Spinal cord (tissue), 10 donors: ENCODE measurements around the gene MCL1. TPM values are rescaled to one million over a fixed set of nuclear protein-coding genes. Genes with fewer than 3 reads are reported as not detected.

Experiments used
- DNase-seq, 6 donors: peaks; one replicate each; pipeline versions ENCODE4 v3.0.0 to v3.0.0-alpha.2; 2013 to 2015; ENCODE audit warnings: low spot score in 6 of 6, low read depth in 4 of 6
- H3K27ac ChIP-seq: one replicate; pipeline ENCODE4 v1.5.1; 2013; ENCODE audit warnings: low read depth, low read length, control low read depth
- H3K27me3 ChIP-seq: one replicate; pipeline ENCODE4 v1.6.1; 2013; ENCODE audit warnings: low read length; ENCODE audit not compliant: control insufficient read depth, insufficient read depth
- H3K36me3 ChIP-seq: one replicate; pipeline ENCODE4 v1.6.1; 2013; ENCODE audit warnings: low read length; ENCODE audit not compliant: control insufficient read depth, insufficient read depth
- H3K4me1 ChIP-seq: one replicate; pipeline ENCODE4 v1.6.1; 2013; ENCODE audit warnings: low read length; ENCODE audit not compliant: control insufficient read depth, insufficient read depth
- H3K4me3 ChIP-seq: one replicate; pipeline ENCODE4 v1.5.1; 2013; ENCODE audit warnings: low read depth, low read length, control low read depth
- H3K9me3 ChIP-seq: one replicate; pipeline ENCODE4 v1.6.1; 2013; ENCODE audit warnings: low read length; ENCODE audit not compliant: control insufficient read depth, insufficient read depth
- WGBS: methylation state at CpG from one replicate; pipeline ENCODE4 v1.1.5; 2013; ENCODE audit warnings: missing lambda C conversion rate; ENCODE audit not compliant: insufficient coverage; 5-methylcytosine and 5-hydroxymethylcytosine counted together
- polyA plus RNA-seq, 2 donors: library from polyadenylated mRNA; unstranded; fragments of 120-200 nt; gene quantifications; one replicate each; pipeline ENCODE4 v1.2.1, GENCODE V29; 2013; ENCODE audit not compliant: insufficient read length in 2 of 2
- total RNA-seq, 2 donors: library from RNA; depleted of rRNA in 1 of 2; stranded (reverse); fragments of 120-200 nt in 1 of 2; fragments of >200 nt in 1 of 2; gene quantifications; one replicate each; pipeline versions ENCODE4 v1.2.3 to v1.2.4, GENCODE V29; 2013 to 2014
- donor health status: healthy.

MCL1 gene
- total and polyA plus RNA-seq, 4 donors: 115 to 185 (median 130) TPM

- Histone ChIP-seq H3K4me1 (peaks cover 73% of the 10 kb centered on the region), H3K9me3 (no peaks in the 10 kb centered on the region), H3K4me3 (no peak overlapping the region), H3K27me3 (no peaks in the 10 kb centered on the region), H3K36me3 (peaks cover 5% of the 10 kb centered on the region), H3K27ac (peak overlapping the region; percentile 100)
- DNase-seq: no peak
- no CpG with 5 or more reads among the region's 5 CpGs for WGBS
Measured at GRCh38 chr1:150564051-150564991, 15.1 kb downstream of the MCL1 start.

- peak overlapping the region; percentile 100 for H3K27ac ChIP-seq
- no peak for DNase-seq
- WGBS: 56% methylated on average over 4 of the region's 4 CpGs
- peaks cover 13% of the 10 kb centered on the region for H3K36me3 ChIP-seq
- no peak overlapping the region for H3K4me3 ChIP-seq
- H3K27me3 ChIP-seq: no peaks in the 10 kb centered on the region
- peaks cover 73% of the 10 kb centered on the region for H3K4me1 ChIP-seq
- H3K9me3 ChIP-seq: no peaks in the 10 kb centered on the region
Measured at GRCh38 chr1:150563340-150564038, 15.9 kb downstream of the MCL1 start.

- H3K4me3 ChIP-seq: peak overlapping the region; percentile 46
- peaks cover 21% of the 10 kb centered on the region for H3K36me3 ChIP-seq
- WGBS: 20% methylated on average over 4 of the region's 4 CpGs
- no peak for DNase-seq
- H3K27ac ChIP-seq: peak overlapping the region; percentile 100
- peaks cover 66% of the 10 kb centered on the region for H3K4me1 ChIP-seq
- H3K9me3 ChIP-seq: no peaks in the 10 kb centered on the region
- no peaks in the 10 kb centered on the region for H3K27me3 ChIP-seq
Measured at GRCh38 chr1:150562446-150563339, 16.7 kb downstream of the MCL1 start.

GRCh38 chr1:150561974-150562445 is 17.4 kb downstream of the MCL1 start:
- DNase-seq: peak in 3 of 6 donors; percentile 55 to 91 (median 76)
- H3K27ac ChIP-seq: peak overlapping the region; percentile 100

GRCh38 chr1:150561254-150561973 is 18.0 kb downstream of the MCL1 start:
- DNase-seq: peak in 5 of 6 donors; percentile 77 to 95 (median 82)

More at GRCh38 chr1:150561974-150562445, 17.4 kb downstream of the MCL1 start:
- WGBS: 8% methylated on average over 18 of the region's 18 CpGs
- H3K4me1 ChIP-seq: peaks cover 59% of the 10 kb centered on the region
- peak overlapping the region; percentile 46 for H3K4me3 ChIP-seq
- no peaks in the 10 kb centered on the region for H3K27me3 ChIP-seq
- no peaks in the 10 kb centered on the region for H3K9me3 ChIP-seq
- H3K36me3 ChIP-seq: peaks cover 28% of the 10 kb centered on the region

GRCh38 chr1:150560576-150561253 is 18.7 kb downstream of the MCL1 start:
- Histone ChIP-seq H3K36me3 (peaks cover 39% of the 10 kb centered on the region), H3K4me3 (peak overlapping the region; percentile 46), H3K4me1 (peaks cover 57% of the 10 kb centered on the region), H3K27me3 (no peaks in the 10 kb centered on the region), H3K27ac (peak overlapping the region; percentile 100), H3K9me3 (no peaks in the 10 kb centered on the region)
- peak in 5 of 6 donors; percentile 71 to 93 (median 78) for DNase-seq
- WGBS: under 1% methylated on average over 13 of the region's 17 CpGs

More at GRCh38 chr1:150561254-150561973, 18.0 kb downstream of the MCL1 start:
- peak overlapping the region; percentile 46 for H3K4me3 ChIP-seq
- peaks cover 32% of the 10 kb centered on the region for H3K36me3 ChIP-seq
- H3K4me1 ChIP-seq: peaks cover 57% of the 10 kb centered on the region
- peak overlapping the region; percentile 100 for H3K27ac ChIP-seq
- H3K27me3 ChIP-seq: no peaks in the 10 kb centered on the region
- H3K9me3 ChIP-seq: no peaks in the 10 kb centered on the region
- WGBS: 2% methylated on average over 28 of the region's 32 CpGs

GRCh38 chr1:150560011-150560438 is 19.4 kb downstream of the MCL1 start:
- no peak overlapping the region for H3K4me3 ChIP-seq
- peak overlapping the region; percentile 44 for H3K27ac ChIP-seq
- H3K9me3 ChIP-seq: no peaks in the 10 kb centered on the region
- WGBS: 18% methylated on average over 9 of the region's 9 CpGs
- peak in 2 of 6 donors; percentile 68 to 74 for DNase-seq
- peaks cover 57% of the 10 kb centered on the region for H3K4me1 ChIP-seq
- no peaks in the 10 kb centered on the region for H3K27me3 ChIP-seq
- peaks cover 42% of the 10 kb centered on the region for H3K36me3 ChIP-seq

- Histone ChIP-seq H3K9me3 (no peaks in the 10 kb centered on the region), H3K4me3 (no peak overlapping the region), H3K36me3 (peaks cover 42% of the 10 kb centered on the region), H3K27me3 (no peaks in the 10 kb centered on the region), H3K27ac (no peak overlapping the region), H3K4me1 (peaks cover 57% of the 10 kb centered on the region)
- 55% methylated on average over 4 of the region's 10 CpGs for WGBS
- no peak for DNase-seq
Measured at GRCh38 chr1:150559656-150560010, 19.8 kb downstream of the MCL1 start.
